ENCODE results near the gene CACNA2D4. TPM values are rescaled to one million over a fixed set of nuclear protein-coding genes. Genes with fewer than 3 reads are reported as not detected.

Gene CACNA2D4
- total and polyA plus RNA-seq, 2 donors (not counting 1 experiment from before 2014, with no cell fraction given) = 0.68 to 0.99 TPM

DNA sequence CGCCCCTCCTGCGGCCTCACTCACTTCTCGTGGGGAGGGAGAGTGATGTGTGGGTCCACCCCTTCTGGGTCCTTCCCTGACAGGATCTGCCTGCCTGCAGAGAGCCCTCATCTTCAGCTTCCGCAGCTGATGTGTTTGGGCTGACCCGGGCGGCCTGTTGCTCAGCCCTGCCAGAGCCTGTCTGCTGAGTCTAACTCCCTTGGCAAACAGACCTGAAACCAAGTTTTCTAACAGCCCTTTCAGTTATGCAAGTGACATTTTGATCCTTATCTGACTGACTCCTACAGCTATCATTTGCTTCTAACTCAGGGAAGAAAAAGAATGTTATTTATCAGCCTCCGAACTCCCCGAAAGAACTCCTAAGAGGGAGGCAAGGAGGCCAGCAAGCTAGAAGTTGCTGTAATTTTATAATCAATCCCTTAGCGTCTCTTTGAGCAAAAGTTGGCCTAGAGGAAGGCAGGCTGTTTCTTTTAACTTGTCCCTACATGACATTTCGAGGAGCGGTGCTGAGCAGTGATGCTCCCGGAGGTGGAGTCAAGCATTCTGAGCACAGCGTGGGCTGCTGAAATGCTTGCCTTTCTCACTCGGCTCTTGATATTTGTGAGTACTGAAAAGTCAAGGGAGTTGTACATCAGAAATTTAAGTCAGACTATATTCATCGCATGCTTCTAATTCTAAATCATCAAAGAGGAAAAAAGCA is 31.5 kb upstream of the CACNA2D4 start:
- H2AFZ ChIP-seq (ENCODE audit: low read length) = no peak overlapping the region
- H3K79me2 ChIP-seq (ENCODE audit: control insufficient read depth, insufficient read depth, low read length) = no peaks in the 10 kb centered on the region
- peak in 1 of 2 donors; percentile 23 for DNase-seq (ENCODE audit: low read depth in 2 of 2)
- TF ChIP-seq, protein P1, sequence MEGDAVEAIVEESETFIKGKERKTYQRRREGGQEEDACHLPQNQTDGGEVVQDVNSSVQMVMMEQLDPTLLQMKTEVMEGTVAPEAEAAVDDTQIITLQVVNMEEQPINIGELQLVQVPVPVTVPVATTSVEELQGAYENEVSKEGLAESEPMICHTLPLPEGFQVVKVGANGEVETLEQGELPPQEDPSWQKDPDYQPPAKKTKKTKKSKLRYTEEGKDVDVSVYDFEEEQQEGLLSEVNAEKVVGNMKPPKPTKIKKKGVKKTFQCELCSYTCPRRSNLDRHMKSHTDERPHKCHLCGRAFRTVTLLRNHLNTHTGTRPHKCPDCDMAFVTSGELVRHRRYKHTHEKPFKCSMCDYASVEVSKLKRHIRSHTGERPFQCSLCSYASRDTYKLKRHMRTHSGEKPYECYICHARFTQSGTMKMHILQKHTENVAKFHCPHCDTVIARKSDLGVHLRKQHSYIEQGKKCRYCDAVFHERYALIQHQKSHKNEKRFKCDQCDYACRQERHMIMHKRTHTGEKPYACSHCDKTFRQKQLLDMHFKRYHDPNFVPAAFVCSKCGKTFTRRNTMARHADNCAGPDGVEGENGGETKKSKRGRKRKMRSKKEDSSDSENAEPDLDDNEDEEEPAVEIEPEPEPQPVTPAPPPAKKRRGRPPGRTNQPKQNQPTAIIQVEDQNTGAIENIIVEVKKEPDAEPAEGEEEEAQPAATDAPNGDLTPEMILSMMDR (conservative IDR thresholded peaks at IDR 0.05 in 1 of 2, IDR thresholded peaks at IDR 0.05 in 1 of 2; ENCODE audit: low read depth in 1 of 2, low read length in 2 of 2) = no peak
- no peak for TF ChIP-seq EZH2 (IDR thresholded peaks at IDR 0.05; ENCODE audit: low read length, missing control alignments)
- no peak overlapping the region for H3K4me3 ChIP-seq (replicated peaks in 1 of 4; ENCODE audit: control extremely low read depth in 1 of 4, insufficient read depth in 1 of 4, low read depth in 3 of 4, low read length in 4 of 4)
- H3K9ac ChIP-seq (ENCODE audit: insufficient read depth, low read length) = no peak overlapping the region
- H3K4me1 ChIP-seq (ENCODE audit: control insufficient read depth, extremely low read depth, insufficient read depth, low read length) = peaks cover 3% of the 10 kb centered on the region
- H3K36me3 ChIP-seq (ENCODE audit: control insufficient read depth, insufficient read depth, low read length) = peaks cover 20% of the 10 kb centered on the region
- H3K27ac ChIP-seq (ENCODE audit: insufficient read depth, low read length) = no peak overlapping the region
- no peaks in the 10 kb centered on the region for H3K27me3 ChIP-seq (ENCODE audit: control insufficient read depth, insufficient read depth, low read length)
- peak overlapping the region; percentile 4 for H3K4me2 ChIP-seq (ENCODE audit: extremely low read depth, insufficient read depth, low read length)
- no peaks in the 10 kb centered on the region for H3K9me3 ChIP-seq (ENCODE audit: control insufficient read depth, insufficient read depth, low read depth, low read length)
- no peaks in the 10 kb centered on the region for H4K20me1 ChIP-seq (ENCODE audit: control insufficient read depth, extremely low read depth, insufficient read depth, low read length)

DNA sequence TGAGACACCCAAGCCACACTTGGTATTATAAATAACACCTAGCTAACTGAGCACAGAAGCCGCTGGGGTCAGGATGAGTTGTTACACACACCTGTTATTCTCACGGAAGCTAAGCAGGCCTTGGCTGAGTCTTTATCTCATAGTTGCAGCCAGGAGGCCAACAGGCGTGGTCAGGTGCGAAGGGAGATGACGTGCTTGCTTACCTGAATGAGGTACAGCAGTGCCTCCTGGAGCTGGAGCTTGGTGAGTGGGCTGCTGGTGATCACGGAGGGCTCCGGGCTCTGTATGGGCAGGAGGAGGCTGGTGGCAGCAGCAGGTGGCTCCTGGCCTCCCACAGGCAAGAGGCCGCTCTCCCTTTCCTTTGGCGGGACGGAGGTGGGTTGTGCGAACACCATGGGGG is 30.4 kb upstream of the CACNA2D4 start:
- Histone ChIP-seq H4K20me1 (ENCODE audit: control insufficient read depth, extremely low read depth, insufficient read depth, low read length) (no peaks in the 10 kb centered on the region), H3K36me3 (ENCODE audit: control insufficient read depth, insufficient read depth, low read length) (peaks cover 20% of the 10 kb centered on the region), H3K4me2 (ENCODE audit: extremely low read depth, insufficient read depth, low read length) (no peak overlapping the region), H2AFZ (ENCODE audit: low read length) (no peak overlapping the region), H3K27me3 (ENCODE audit: control insufficient read depth, insufficient read depth, low read length) (no peaks in the 10 kb centered on the region), H3K9ac (ENCODE audit: insufficient read depth, low read length) (no peak overlapping the region), H3K27ac (ENCODE audit: insufficient read depth, low read length) (no peak overlapping the region), H3K4me3 (replicated peaks in 1 of 4; ENCODE audit: control extremely low read depth in 1 of 4, insufficient read depth in 1 of 4, low read depth in 3 of 4, low read length in 4 of 4) (no peak overlapping the region), H3K9me3 (ENCODE audit: control insufficient read depth, insufficient read depth, low read depth, low read length) (no peaks in the 10 kb centered on the region), H3K79me2 (ENCODE audit: control insufficient read depth, insufficient read depth, low read length) (no peaks in the 10 kb centered on the region), H3K4me1 (ENCODE audit: control insufficient read depth, extremely low read depth, insufficient read depth, low read length) (peaks cover 3% of the 10 kb centered on the region)
- DNase-seq (ENCODE audit: low read depth in 2 of 2) = no peak
- TF ChIP-seq, protein P1 (conservative IDR thresholded peaks at IDR 0.05 in 1 of 2, IDR thresholded peaks at IDR 0.05 in 1 of 2; ENCODE audit: low read depth in 1 of 2, low read length in 2 of 2) = no peak
- no peak for TF ChIP-seq EZH2 (IDR thresholded peaks at IDR 0.05; ENCODE audit: low read length, missing control alignments)

DNA sequence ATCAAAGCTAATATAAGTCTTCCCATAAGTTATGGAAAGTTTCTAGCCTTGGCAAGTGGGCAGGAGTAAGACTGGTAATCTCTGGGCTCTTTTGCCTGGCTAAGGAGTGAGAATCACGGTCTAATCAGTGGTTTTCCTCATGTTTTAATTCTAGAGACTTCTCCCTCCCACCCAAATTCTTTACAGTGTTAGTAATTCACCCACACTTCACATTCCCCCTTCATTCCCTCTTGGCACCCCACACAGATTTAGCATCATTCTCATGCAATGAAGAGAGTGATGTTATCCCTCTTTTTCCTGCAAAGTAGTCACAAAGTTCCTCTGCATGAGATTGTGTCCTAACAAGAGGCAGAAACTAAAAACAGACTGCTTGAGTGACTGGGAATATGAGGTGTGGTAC is 28.6 kb upstream of the CACNA2D4 start:
- Histone ChIP-seq H3K79me2 (ENCODE audit: control insufficient read depth, insufficient read depth, low read length) (no peaks in the 10 kb centered on the region), H3K36me3 (ENCODE audit: control insufficient read depth, insufficient read depth, low read length) (peaks cover 11% of the 10 kb centered on the region), H3K27ac (ENCODE audit: insufficient read depth, low read length) (no peak overlapping the region), H3K9me3 (ENCODE audit: control insufficient read depth, insufficient read depth, low read depth, low read length) (no peaks in the 10 kb centered on the region), H3K4me1 (ENCODE audit: control insufficient read depth, extremely low read depth, insufficient read depth, low read length) (peaks cover 3% of the 10 kb centered on the region), H2AFZ (ENCODE audit: low read length) (no peak overlapping the region), H3K4me3 (replicated peaks in 1 of 4; ENCODE audit: control extremely low read depth in 1 of 4, insufficient read depth in 1 of 4, low read depth in 3 of 4, low read length in 4 of 4) (no peak overlapping the region), H4K20me1 (ENCODE audit: control insufficient read depth, extremely low read depth, insufficient read depth, low read length) (no peaks in the 10 kb centered on the region), H3K27me3 (ENCODE audit: control insufficient read depth, insufficient read depth, low read length) (no peaks in the 10 kb centered on the region), H3K9ac (ENCODE audit: insufficient read depth, low read length) (no peak overlapping the region), H3K4me2 (ENCODE audit: extremely low read depth, insufficient read depth, low read length) (no peak overlapping the region)
- TF ChIP-seq, protein P1 (conservative IDR thresholded peaks at IDR 0.05 in 1 of 2, IDR thresholded peaks at IDR 0.05 in 1 of 2; ENCODE audit: low read depth in 1 of 2, low read length in 2 of 2) = no peak
- no peak for TF ChIP-seq EZH2 (IDR thresholded peaks at IDR 0.05; ENCODE audit: low read length, missing control alignments)
- peak in 1 of 2 donors; percentile 92 for DNase-seq (ENCODE audit: low read depth in 2 of 2)
